Caco-2 (cell line): ENCODE measurements around the gene CFAP61. TPM values are rescaled to one million over a fixed set of nuclear protein-coding genes. Genes with fewer than 3 reads are reported as not detected.
A peak's percentile ranks its signal among the peaks of the same experiment; 100 is the strongest.

ENCODE experiments used
- BruUV-seq: library from RNA; stranded (reverse); fragments of 400-500 nt; replicated peaks from 2 replicates; lab custom pipeline; 2021; lab: Mats Ljungman, UMichigan
- CTCF ChIA-PET: fragments of 300-600 bp; sonication (Branson Sonifier 250); formaldehyde crosslinking; loops from one replicate; lab custom pipeline; 2022; ENCODE audit warnings: antibody characterized with exemption; lab: Charles Lee
- POLR2A ChIA-PET: fragments of 300-600 bp; sonication (Branson Sonifier 250); formaldehyde crosslinking; loops from one replicate; lab custom pipeline; 2022; ENCODE audit warnings: antibody characterized with exemption; lab: Charles Lee
- DNase-seq, 2 experiments: peaks; one replicate each; pipeline versions ENCODE4 v3.0.0 to v3.0.0-alpha.2; 2020 to 2022
- H3K27me3 ChIP-seq: replicated peaks from 2 replicates; pipeline ENCODE4 v1.6.0; 2011; ENCODE audit warnings: low read length; ENCODE audit not compliant: control insufficient read depth, insufficient read depth
- H3K36me3 ChIP-seq: 2 replicates; pipeline ENCODE4 v1.5.1; 2011; ENCODE audit warnings: low read length; ENCODE audit not compliant: control insufficient read depth, insufficient read depth
- H3K4me1 ChIP-seq: fragments of 250-450 bp; sonication (Bioruptor Pico); 2 replicates; pipeline ENCODE4 v1.5.1; 2020; ENCODE audit warnings: mild to moderate bottlenecking
- H3K4me3 ChIP-seq: 2 replicates; pipeline ENCODE4 v1.5.1; 2011; ENCODE audit warnings: low read depth, mild to moderate bottlenecking, control low read depth, low read length
- H3K9me3 ChIP-seq: fragments of 250-450 bp; sonication (Bioruptor Pico); 2 replicates; pipeline ENCODE4 v1.5.1; 2020; ENCODE audit warnings: mild to moderate bottlenecking, moderate library complexity
- H3K27ac Mint-ChIP-seq: one replicate; pipeline ENCODE4 v1.8.0; 2022; ENCODE audit warnings: mixed read lengths; ENCODE audit not compliant: unreplicated experiment
- H3K27me3 Mint-ChIP-seq: one replicate; pipeline ENCODE4 v1.8.0; 2022; ENCODE audit warnings: mixed read lengths; ENCODE audit not compliant: insufficient read depth, unreplicated experiment
- H3K36me3 Mint-ChIP-seq: one replicate; pipeline ENCODE4 v1.8.0; 2022; ENCODE audit warnings: mild to moderate bottlenecking, mixed read lengths; ENCODE audit not compliant: insufficient read depth, unreplicated experiment
- H3K4me1 Mint-ChIP-seq: one replicate; pipeline ENCODE4 v1.8.0; 2022; ENCODE audit warnings: low read depth, mixed read lengths; ENCODE audit not compliant: unreplicated experiment
- H3K4me3 Mint-ChIP-seq: one replicate; pipeline ENCODE4 v1.8.0; 2022; ENCODE audit warnings: mild to moderate bottlenecking, moderate library complexity, mixed read lengths; ENCODE audit not compliant: unreplicated experiment
- H3K9me3 Mint-ChIP-seq: one replicate; pipeline ENCODE4 v1.8.0; 2022; ENCODE audit warnings: mixed read lengths; ENCODE audit not compliant: unreplicated experiment
- CTCF ChIP-seq, 2 experiments: fragments of 200-600 bp in 1 of 2; IDR thresholded peaks; 1 replicate in 1 of 2; 2 replicates in 1 of 2; pipeline versions ENCODE4 v1.5.1 to v1.8.0; 2011 to 2022; ENCODE audit warnings: antibody characterized with exemption in 1 of 2, control low read depth in 1 of 2, inconsistent platforms in 1 of 2, low read depth in 1 of 2, low read length in 1 of 2, mild to moderate bottlenecking in 1 of 2, moderate library complexity in 1 of 2; ENCODE audit not compliant: insufficient read depth in 1 of 2, severe bottlenecking in 1 of 2, unreplicated experiment in 1 of 2
- intact Hi-C: fragments of 100-400 bp; cut with micrococcal nuclease; formaldehyde crosslinking; loops from one replicate; pipeline ENCODE4 v1.10.0; 2022; ENCODE audit not compliant: unreplicated experiment
- total RNA-seq: library from RNA; stranded (reverse); gene quantifications from 2 replicates; pipeline ENCODE4 v1.2.3, GENCODE V29; 2022

Gene CFAP61
- total RNA-seq, 1 experiment from 2014 or later, result not detected

GRCh38 chr20:20368418-20369249, 316.3 kb downstream of the CFAP61 start:
- H3K4me3 Mint-ChIP-seq, result peak overlapping the region; percentile 56
- H3K9me3 Mint-ChIP-seq, result no peaks in the 10 kb centered on the region
- no peaks in the 10 kb centered on the region for H3K36me3 Mint-ChIP-seq
- BruUV-seq, result no TSS peak
- 0 out of 2 replicates have a peak, but pooled peaks cover 3% of the 10 kb centered on the region for H3K9me3 ChIP-seq
- CTCF ChIA-PET, result interaction anchor here (0.6 kb wide), 1 partner anchor 226 kb away, joined by 3 read pairs; no protein-coding TSS in a partner anchor
- DNase-seq, result peak in 1 of 2 experiments; percentile 28
- peaks cover under 1% of the 10 kb centered on the region for H3K27me3 ChIP-seq
- intact Hi-C loops, result loop anchor here (10.0 kb wide), 2 partner anchors 116 to 234 kb away; no protein-coding TSS in a partner anchor
- POLR2A ChIA-PET, result no interaction called here
- H3K27ac Mint-ChIP-seq, result no peak overlapping the region
- no peaks in the 10 kb centered on the region for H3K36me3 ChIP-seq
- peaks cover 39% of the 10 kb centered on the region for H3K27me3 Mint-ChIP-seq
- H3K4me3 ChIP-seq, result peak overlapping the region; percentile 35
- TF ChIP-seq CTCF (IDR thresholded peaks at IDR 0.05; ENCODE audit: insufficient read depth in 1 of 2, low read depth in 1 of 2, low read length in 1 of 2, severe bottlenecking in 1 of 2, unreplicated experiment in 1 of 2), result no peak
- H3K4me1 Mint-ChIP-seq, result peaks cover 8% of the 10 kb centered on the region
- peaks cover 11% of the 10 kb centered on the region for H3K4me1 ChIP-seq

- intact Hi-C loops, result loop anchor here (10.0 kb wide), 2 partner anchors 115 to 235 kb away; no protein-coding TSS in a partner anchor
- Mint-ChIP-seq H3K36me3 (no peaks in the 10 kb centered on the region), H3K27ac (no peak overlapping the region), H3K4me1 (peaks cover 7% of the 10 kb centered on the region), H3K9me3 (no peaks in the 10 kb centered on the region), H3K27me3 (peaks cover 34% of the 10 kb centered on the region), H3K4me3 (peak overlapping the region; percentile 69)
- ChIA-PET CTCF (no interaction called here), POLR2A (no interaction called here)
- peaks cover 7% of the 10 kb centered on the region for H3K4me1 ChIP-seq
- no TSS peak for BruUV-seq
- 0 out of 2 replicates have a peak, but pooled peaks cover 3% of the 10 kb centered on the region for H3K9me3 ChIP-seq
- H3K27me3 ChIP-seq, result peaks cover 3% of the 10 kb centered on the region
- peak overlapping the region; percentile 35 for H3K4me3 ChIP-seq
- H3K36me3 ChIP-seq, result no peaks in the 10 kb centered on the region
- peak in 1 of 2 experiments; percentile 35 for DNase-seq
- peak in 1 of 2 experiments; percentile 1 for TF ChIP-seq CTCF (IDR thresholded peaks at IDR 0.05; ENCODE audit: insufficient read depth in 1 of 2, low read depth in 1 of 2, low read length in 1 of 2, severe bottlenecking in 1 of 2, unreplicated experiment in 1 of 2)
Measured at GRCh38 chr20:20369250-20370093, 317.1 kb downstream of the CFAP61 start.

- Mint-ChIP-seq H3K4me3 (peak overlapping the region; percentile 69), H3K9me3 (no peaks in the 10 kb centered on the region), H3K4me1 (peaks cover 7% of the 10 kb centered on the region), H3K36me3 (no peaks in the 10 kb centered on the region), H3K27ac (no peak overlapping the region), H3K27me3 (peaks cover 34% of the 10 kb centered on the region)
- intact Hi-C loops, result no loop called here
- ChIA-PET CTCF (no interaction called here), POLR2A (no interaction called here)
- H3K9me3 ChIP-seq, result 0 out of 2 replicates have a peak, but pooled peaks cover 3% of the 10 kb centered on the region
- peaks cover 3% of the 10 kb centered on the region for H3K27me3 ChIP-seq
- H3K36me3 ChIP-seq, result no peaks in the 10 kb centered on the region
- H3K4me1 ChIP-seq, result peaks cover 7% of the 10 kb centered on the region
- no peak overlapping the region for H3K4me3 ChIP-seq
- no TSS peak for BruUV-seq
- DNase-seq, result no peak
- TF ChIP-seq CTCF (IDR thresholded peaks at IDR 0.05; ENCODE audit: insufficient read depth in 1 of 2, low read depth in 1 of 2, low read length in 1 of 2, severe bottlenecking in 1 of 2, unreplicated experiment in 1 of 2), result no peak
Measured at GRCh38 chr20:20370094-20370575, 317.8 kb downstream of the CFAP61 start.
